ENCODE data around the gene ATPAF1.

DNA sequence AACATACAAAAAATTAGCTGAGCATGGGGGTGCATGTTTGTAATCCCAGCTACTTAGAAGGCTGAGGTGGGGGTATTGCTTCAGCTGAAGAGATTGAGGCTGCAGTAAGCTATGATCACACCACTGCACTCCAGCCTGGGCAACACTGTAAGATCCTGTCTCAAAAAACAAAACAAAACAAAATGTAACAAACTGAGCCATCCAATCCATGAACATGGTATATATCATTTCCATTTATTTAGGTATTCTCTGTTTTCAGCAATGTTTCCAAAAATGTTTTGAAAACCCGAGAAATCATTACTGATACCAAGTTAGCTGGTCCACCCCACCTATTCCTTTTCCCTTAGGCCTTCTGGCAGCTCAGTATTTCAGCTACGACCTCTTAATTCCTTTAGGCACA is 18.4 kb downstream of the ATPAF1 start:
- TF ChIP-seq, protein P1, sequence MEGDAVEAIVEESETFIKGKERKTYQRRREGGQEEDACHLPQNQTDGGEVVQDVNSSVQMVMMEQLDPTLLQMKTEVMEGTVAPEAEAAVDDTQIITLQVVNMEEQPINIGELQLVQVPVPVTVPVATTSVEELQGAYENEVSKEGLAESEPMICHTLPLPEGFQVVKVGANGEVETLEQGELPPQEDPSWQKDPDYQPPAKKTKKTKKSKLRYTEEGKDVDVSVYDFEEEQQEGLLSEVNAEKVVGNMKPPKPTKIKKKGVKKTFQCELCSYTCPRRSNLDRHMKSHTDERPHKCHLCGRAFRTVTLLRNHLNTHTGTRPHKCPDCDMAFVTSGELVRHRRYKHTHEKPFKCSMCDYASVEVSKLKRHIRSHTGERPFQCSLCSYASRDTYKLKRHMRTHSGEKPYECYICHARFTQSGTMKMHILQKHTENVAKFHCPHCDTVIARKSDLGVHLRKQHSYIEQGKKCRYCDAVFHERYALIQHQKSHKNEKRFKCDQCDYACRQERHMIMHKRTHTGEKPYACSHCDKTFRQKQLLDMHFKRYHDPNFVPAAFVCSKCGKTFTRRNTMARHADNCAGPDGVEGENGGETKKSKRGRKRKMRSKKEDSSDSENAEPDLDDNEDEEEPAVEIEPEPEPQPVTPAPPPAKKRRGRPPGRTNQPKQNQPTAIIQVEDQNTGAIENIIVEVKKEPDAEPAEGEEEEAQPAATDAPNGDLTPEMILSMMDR (IDR thresholded peaks at IDR 0.05), result no peak
- TF ChIP-seq POLR2A (IDR thresholded peaks at IDR 0.05), result no peak
